T-cell (primary cell): Measurements from ENCODE around the gene ACYP2. TPM values are rescaled to one million over a fixed set of nuclear protein-coding genes. Genes with fewer than 3 reads are reported as not detected.

Source experiments
- ATAC-seq, 4 experiments: fragments of 200-7000 bp in 3 of 4; fragments of 150-1000 bp in 1 of 4; cut with Tn5 transposase; replicated peaks in 1 of 4; 1 replicate in 3 of 4; 2 replicates in 1 of 4; pipeline ENCODE4 v1.10.0; 2021; ENCODE audit warnings: moderate library complexity in 3 of 4, mild to moderate bottlenecking in 2 of 4, moderate number of reproducible peaks in 1 of 4
- CTCF ChIA-PET, 2 donors: fragments of 300-600 bp; sonication (Branson Sonifier 250); formaldehyde crosslinking; loops; one replicate each; lab custom pipeline; 2022; ENCODE audit warnings: antibody characterized with exemption in 2 of 2; lab: Charles Lee
- POLR2A ChIA-PET, 2 donors: fragments of 300-600 bp; sonication (Branson Sonifier 250); formaldehyde crosslinking; loops; one replicate each; lab custom pipeline; 2022; ENCODE audit warnings: antibody characterized with exemption in 2 of 2; lab: Charles Lee
- DNase-seq, 35 experiments: peaks; one replicate each; pipeline versions ENCODE4 v3.0.0 to v3.0.0-alpha.2; 2013 to 2023
- H3K27ac ChIP-seq: one replicate; pipeline ENCODE4 v1.5.1; 2013; ENCODE audit warnings: low read length
- H3K27me3 ChIP-seq, 2 experiments: replicated peaks in 1 of 2; 1 replicate in 1 of 2; 2 replicates in 1 of 2; pipeline versions ENCODE4 v1.6.1 to v1.7.0; 2013; ENCODE audit warnings: low read length in 1 of 2, mixed read lengths in 1 of 2; ENCODE audit not compliant: control insufficient read depth in 2 of 2, insufficient read depth in 2 of 2; ENCODE audit errors: extremely low read depth in 1 of 2
- H3K36me3 ChIP-seq, 2 donors: 1 replicate in 1 of 2; 2 replicates in 1 of 2; pipeline versions ENCODE4 v1.6.1 to v1.7.0; 2013; ENCODE audit warnings: low read length in 1 of 2; ENCODE audit not compliant: control insufficient read depth in 2 of 2, insufficient read depth in 1 of 2; ENCODE audit errors: extremely low read depth in 1 of 2
- H3K4me1 ChIP-seq, 2 experiments: 1 replicate in 1 of 2; 2 replicates in 1 of 2; pipeline versions ENCODE4 v1.6.1 to v1.7.0; 2013; ENCODE audit warnings: low read length in 2 of 2, mixed read lengths in 1 of 2; ENCODE audit not compliant: insufficient read depth in 2 of 2, control insufficient read depth in 1 of 2; ENCODE audit errors: extremely low read depth in 1 of 2
- H3K4me3 ChIP-seq, 2 donors: 1 replicate in 1 of 2; 2 replicates in 1 of 2; pipeline versions ENCODE4 v1.5.1 to v1.7.0; 2013; ENCODE audit warnings: mild to moderate bottlenecking in 2 of 2, low read length in 1 of 2, moderate library complexity in 1 of 2; ENCODE audit not compliant: control insufficient read depth in 1 of 2; ENCODE audit errors: extremely low read depth in 1 of 2
- H3K9me3 ChIP-seq: 2 replicates; pipeline ENCODE4 v1.7.0; 2013
- H3K27ac Mint-ChIP-seq, 2 donors: one replicate each; pipeline ENCODE4 v1.8.0; 2020 to 2021; ENCODE audit warnings: mild to moderate bottlenecking in 2 of 2, mixed read lengths in 2 of 2
- H3K27me3 Mint-ChIP-seq, 2 donors: one replicate each; pipeline ENCODE4 v1.8.0; 2021 to 2022; ENCODE audit warnings: mixed read lengths in 2 of 2
- H3K36me3 Mint-ChIP-seq: one replicate; pipeline ENCODE4 v1.8.0; 2021; ENCODE audit warnings: mixed read lengths
- H3K4me1 Mint-ChIP-seq, 3 donors: one replicate each; pipeline ENCODE4 v1.8.0; 2020 to 2022; ENCODE audit warnings: mixed read lengths in 3 of 3, mild to moderate bottlenecking in 1 of 3
- H3K4me3 Mint-ChIP-seq, 3 donors: one replicate each; pipeline ENCODE4 v1.8.0; 2020 to 2022; ENCODE audit warnings: mild to moderate bottlenecking in 3 of 3, mixed read lengths in 3 of 3, moderate library complexity in 3 of 3
- H3K9me3 Mint-ChIP-seq, 3 donors: one replicate each; pipeline ENCODE4 v1.8.0; 2020 to 2022; ENCODE audit warnings: mixed read lengths in 3 of 3
- whole genome bisulfite sequencing: methylation state at CpG from one replicate; pipeline ENCODE4 v1.1.5; 2013; ENCODE audit warnings: missing lambda C conversion rate; ENCODE audit not compliant: insufficient coverage; 5-methylcytosine and 5-hydroxymethylcytosine counted together
- total RNA-seq, 35 experiments: library from RNA in 6 of 35; stranded (reverse) in 6 of 35; fragments of 120-200 nt in 1 of 35; gene quantifications; one replicate each; pipeline versions ENCODE4 v1.2.1 to v1.2.4 and lab custom pipeline; 2013 to 2026

The ACYP2 gene
- total RNA-seq, 5 donors from 2014 or later (not counting 1 experiment from before 2014, with no cell fraction given): 13.8 to 18.8 (median 15.3) TPM

GRCh38 chr2:54208364-54209240 lies 93.2 kb downstream of the ACYP2 start:
- Histone ChIP-seq H3K27ac (no peak overlapping the region), H3K4me3 (no peak overlapping the region), H3K27me3 (no peaks in the 10 kb centered on the region), H3K36me3 (no peaks in the 10 kb centered on the region), H3K4me1 (no peaks in the 10 kb centered on the region), H3K9me3 (no peaks in the 10 kb centered on the region)
- Mint-ChIP-seq H3K27me3 (no peaks in the 10 kb centered on the region), H3K36me3 (peaks cover 3% of the 10 kb centered on the region), H3K27ac (no peak overlapping the region), H3K9me3 (peaks cover 0 to 5% (median 4%) of the 10 kb centered on the region in 3 donors), H3K4me1 (peaks cover 6 to 14% (median 7%) of the 10 kb centered on the region in 3 donors), H3K4me3 (no peak overlapping the region)
- WGBS: no CpG with 5 or more reads among the region's 1 CpG
- no peak for ATAC-seq
- ChIA-PET CTCF (interaction anchor here in 1 of 2 donors (0.7 kb wide), 1 partner anchor 115 kb away, joined by 4 read pairs; no protein-coding TSS in a partner anchor), POLR2A (no interaction called here)
- DNase-seq: no peak

- ChIA-PET POLR2A (no interaction called here), CTCF (interaction anchor here in 1 of 2 donors (0.7 kb wide), 1 partner anchor 114 kb away, joined by 4 read pairs; no protein-coding TSS in a partner anchor)
- peaks cover 8% of the 10 kb centered on the region for H3K36me3 Mint-ChIP-seq
- DNase-seq (no peak), ATAC-seq (no peak)
- H3K27me3 Mint-ChIP-seq: no peaks in the 10 kb centered on the region
- H3K4me3 ChIP-seq: no peak overlapping the region
- peaks cover 6 to 14% (median 7%) of the 10 kb centered on the region in 3 donors for H3K4me1 Mint-ChIP-seq
- no peak overlapping the region for H3K27ac ChIP-seq
- no peaks in the 10 kb centered on the region for H3K27me3 ChIP-seq
- H3K4me1 ChIP-seq: no peaks in the 10 kb centered on the region
- no peaks in the 10 kb centered on the region for H3K36me3 ChIP-seq
- no CpG with 5 or more reads among the region's 3 CpGs for WGBS
- no peak overlapping the region for H3K27ac Mint-ChIP-seq
- no peaks in the 10 kb centered on the region for H3K9me3 ChIP-seq
- no peak overlapping the region for H3K4me3 Mint-ChIP-seq
- peaks cover 4 to 8% (median 8%) of the 10 kb centered on the region in 3 donors for H3K9me3 Mint-ChIP-seq
Observed at GRCh38 chr2:54209379-54209778, 94.0 kb downstream of the ACYP2 start.

- Histone ChIP-seq H3K4me3 (no peak overlapping the region), H3K27ac (no peak overlapping the region), H3K9me3 (no peaks in the 10 kb centered on the region), H3K27me3 (no peaks in the 10 kb centered on the region), H3K4me1 (no peaks in the 10 kb centered on the region), H3K36me3 (no peaks in the 10 kb centered on the region)
- Mint-ChIP-seq H3K4me1 (peaks cover 0 to 5% (median 0%) of the 10 kb centered on the region in 3 donors), H3K27ac (no peak overlapping the region), H3K27me3 (no peaks in the 10 kb centered on the region), H3K9me3 (peaks cover 13 to 17% (median 16%) of the 10 kb centered on the region in 3 donors), H3K36me3 (peaks cover 14% of the 10 kb centered on the region), H3K4me3 (no peak overlapping the region)
- ATAC-seq: no peak
- POLR2A ChIA-PET: interaction anchor here in 1 of 2 donors (0.5 kb wide), 1 partner anchor 33 kb away, joined by 3 read pairs; no protein-coding TSS in a partner anchor
- DNase-seq: no peak
- WGBS: no CpG with 5 or more reads among the region's 1 CpG
- CTCF ChIA-PET: interaction anchor here in 1 of 2 donors (1.0 kb wide), 1 partner anchor 511 kb away, joined by 3 read pairs; the partner anchor contains the start of gene EML6
Observed at GRCh38 chr2:54212456-54212855, 97.0 kb downstream of the ACYP2 start.

- no peaks in the 10 kb centered on the region for H3K27me3 ChIP-seq
- H3K9me3 Mint-ChIP-seq: peaks cover 13 to 17% (median 16%) of the 10 kb centered on the region in 3 donors
- DNase-seq (no peak), ATAC-seq (no peak)
- H3K4me3 ChIP-seq: no peak overlapping the region
- H3K4me1 ChIP-seq: no peaks in the 10 kb centered on the region
- no peak overlapping the region for H3K27ac Mint-ChIP-seq
- H3K9me3 ChIP-seq: no peaks in the 10 kb centered on the region
- peaks cover 20% of the 10 kb centered on the region for H3K36me3 Mint-ChIP-seq
- H3K27me3 Mint-ChIP-seq: no peaks in the 10 kb centered on the region
- no CpG with 5 or more reads among the region's 4 CpGs for WGBS
- H3K4me3 Mint-ChIP-seq: no peak overlapping the region
- no peaks in the 10 kb centered on the region for H3K36me3 ChIP-seq
- ChIA-PET CTCF (no interaction called here), POLR2A (interaction anchor here in 1 of 2 donors (0.5 kb wide), 1 partner anchor 33 kb away, joined by 3 read pairs; no protein-coding TSS in a partner anchor)
- H3K4me1 Mint-ChIP-seq: peaks cover 0 to under 1% (median 0%) of the 10 kb centered on the region in 3 donors
- no peak overlapping the region for H3K27ac ChIP-seq
Observed at GRCh38 chr2:54213082-54213481, 97.7 kb downstream of the ACYP2 start.

GRCh38 chr2:54224997-54225396 lies 109.6 kb downstream of the ACYP2 start:
- Mint-ChIP-seq H3K27ac (no peak overlapping the region), H3K9me3 (no peaks in the 10 kb centered on the region), H3K27me3 (no peaks in the 10 kb centered on the region), H3K4me1 (no peaks in the 10 kb centered on the region), H3K36me3 (peaks cover 36% of the 10 kb centered on the region), H3K4me3 (no peak overlapping the region)
- 100% methylated on average over 1 of the region's 2 CpGs for WGBS
- H3K4me3 ChIP-seq: no peak overlapping the region
- CTCF ChIA-PET: no interaction called here
- H3K9me3 ChIP-seq: no peaks in the 10 kb centered on the region
- POLR2A ChIA-PET: no interaction called here
- DNase-seq (no peak), ATAC-seq (no peak)
- H3K27me3 ChIP-seq: no peaks in the 10 kb centered on the region
- H3K36me3 ChIP-seq: no peaks in the 10 kb centered on the region
- no peaks in the 10 kb centered on the region for H3K4me1 ChIP-seq
- no peak overlapping the region for H3K27ac ChIP-seq

GRCh38 chr2:54226260-54226659 lies 110.8 kb downstream of the ACYP2 start:
- Mint-ChIP-seq H3K9me3 (no peaks in the 10 kb centered on the region), H3K27me3 (no peaks in the 10 kb centered on the region), H3K4me1 (no peaks in the 10 kb centered on the region), H3K27ac (no peak overlapping the region), H3K36me3 (peaks cover 34% of the 10 kb centered on the region), H3K4me3 (no peak overlapping the region)
- no peak overlapping the region for H3K27ac ChIP-seq
- 100% methylated on average over 1 of the region's 2 CpGs for WGBS
- DNase-seq (no peak), ATAC-seq (no peak)
- no peaks in the 10 kb centered on the region for H3K27me3 ChIP-seq
- ChIA-PET CTCF (no interaction called here), POLR2A (no interaction called here)
- H3K4me3 ChIP-seq: no peak overlapping the region
- peaks cover 0 to under 1% of the 10 kb centered on the region in 2 experiments for H3K4me1 ChIP-seq
- no peaks in the 10 kb centered on the region for H3K9me3 ChIP-seq
- H3K36me3 ChIP-seq: no peaks in the 10 kb centered on the region
